Measurements from ENCODE around the gene GPLD1.

GRCh38 chr6:24455061-24455460, 34.3 kb downstream of the GPLD1 start:
- TF ChIP-seq CTCF (IDR thresholded peaks at IDR 0.05) (no peak), POLR2AphosphoS5 (IDR thresholded peaks at IDR 0.05; ENCODE audit: insufficient read depth in 1 of 2, low read depth in 1 of 2) (no peak)

All from vagina (tissue), 2 donors.